Measurements from ENCODE around the gene UGP2.

DNA sequence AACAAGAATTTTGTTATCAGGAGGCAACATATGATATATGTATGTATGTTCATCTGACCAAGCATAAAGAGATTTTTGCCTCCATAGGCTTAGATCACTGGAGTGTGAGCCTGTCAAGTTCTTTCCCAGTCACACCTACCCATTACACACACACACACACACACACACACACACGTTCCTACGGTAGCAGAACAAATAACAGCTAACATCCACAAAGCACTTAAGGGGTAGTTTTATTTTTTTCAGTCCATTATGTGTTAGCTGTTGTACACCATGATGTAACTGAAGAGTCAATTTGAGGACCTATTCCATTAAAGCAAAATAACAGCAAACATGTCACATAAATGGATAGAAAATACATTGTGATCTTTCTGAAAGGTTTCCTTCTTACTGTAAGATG is 39.5 kb downstream of the UGP2 start:
- TF ChIP-seq, protein P1, sequence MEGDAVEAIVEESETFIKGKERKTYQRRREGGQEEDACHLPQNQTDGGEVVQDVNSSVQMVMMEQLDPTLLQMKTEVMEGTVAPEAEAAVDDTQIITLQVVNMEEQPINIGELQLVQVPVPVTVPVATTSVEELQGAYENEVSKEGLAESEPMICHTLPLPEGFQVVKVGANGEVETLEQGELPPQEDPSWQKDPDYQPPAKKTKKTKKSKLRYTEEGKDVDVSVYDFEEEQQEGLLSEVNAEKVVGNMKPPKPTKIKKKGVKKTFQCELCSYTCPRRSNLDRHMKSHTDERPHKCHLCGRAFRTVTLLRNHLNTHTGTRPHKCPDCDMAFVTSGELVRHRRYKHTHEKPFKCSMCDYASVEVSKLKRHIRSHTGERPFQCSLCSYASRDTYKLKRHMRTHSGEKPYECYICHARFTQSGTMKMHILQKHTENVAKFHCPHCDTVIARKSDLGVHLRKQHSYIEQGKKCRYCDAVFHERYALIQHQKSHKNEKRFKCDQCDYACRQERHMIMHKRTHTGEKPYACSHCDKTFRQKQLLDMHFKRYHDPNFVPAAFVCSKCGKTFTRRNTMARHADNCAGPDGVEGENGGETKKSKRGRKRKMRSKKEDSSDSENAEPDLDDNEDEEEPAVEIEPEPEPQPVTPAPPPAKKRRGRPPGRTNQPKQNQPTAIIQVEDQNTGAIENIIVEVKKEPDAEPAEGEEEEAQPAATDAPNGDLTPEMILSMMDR (conservative IDR thresholded peaks at IDR 0.05): no peak
- TF ChIP-seq EZH2 (IDR thresholded peaks at IDR 0.05; ENCODE audit: low read depth): no peak
